ENCODE results near the gene GUCA1A. TPM values are rescaled to one million over a fixed set of nuclear protein-coding genes. Genes with fewer than 3 reads are reported as not detected.
"Not testable (repeated sequence)": the region's sequence is repeated elsewhere in the genome, so short reads cannot be mapped to it uniquely, and the experiment has no call there.

GUCA1A gene
- polyA plus RNA-seq, 1 experiment: 0.20 TPM

GRCh38 chr6:42142118-42142835, 30.9 kb upstream of the GUCA1A start, which contains the start of gene C6orf132:
Gene C6orf132, minus strand, starts transcription at chr6:42142620. Its CDS starts 176 bp downstream, at chr6:42142444.
- Histone ChIP-seq H3K4me3 (ENCODE audit: low read depth, low read length) (peak within 1 kb of the TSS; percentile 49), H3K27me3 (ENCODE audit: control insufficient read depth, insufficient read depth, low read length) (no peaks in the 10 kb centered on the region), H3K36me3 (ENCODE audit: control insufficient read depth, insufficient read depth, low read length) (no peaks in the 10 kb centered on the region)
- peak; percentile 24; the same call in 1 of the 2 replicates for TF ChIP-seq CTCF (IDR thresholded peaks at IDR 0.05; ENCODE audit: insufficient read depth, low read depth, low read length)
- ChIA-PET CTCF (no interaction called here), POLR2A (no interaction called here)
- no peak for DNase-seq (ENCODE audit: low read depth)

GRCh38 chr6:42147138-42147562, 26.0 kb upstream of the GUCA1A start:
- CTCF ChIA-PET: no interaction called here
- TF ChIP-seq CTCF (IDR thresholded peaks at IDR 0.05; ENCODE audit: insufficient read depth, low read depth, low read length): no peak
- no peak overlapping the region for H3K4me3 ChIP-seq (ENCODE audit: low read depth, low read length)
- H3K27me3 ChIP-seq (ENCODE audit: control insufficient read depth, insufficient read depth, low read length): no peaks in the 10 kb centered on the region
- no peak for DNase-seq (ENCODE audit: low read depth)
- POLR2A ChIA-PET: no interaction called here
- no peaks in the 10 kb centered on the region for H3K36me3 ChIP-seq (ENCODE audit: control insufficient read depth, insufficient read depth, low read length)

- TF ChIP-seq CTCF (IDR thresholded peaks at IDR 0.05; ENCODE audit: insufficient read depth, low read depth, low read length): no peak
- no peaks in the 10 kb centered on the region for H3K36me3 ChIP-seq (ENCODE audit: control insufficient read depth, insufficient read depth, low read length)
- CTCF ChIA-PET: interaction anchor here (0.8 to 1.0 kb wide), 2 partner anchors 19 to 44 kb away, joined by 3 read pairs; no protein-coding TSS in a partner anchor
- POLR2A ChIA-PET: no interaction called here
- no peak for DNase-seq (ENCODE audit: low read depth)
- no peaks in the 10 kb centered on the region for H3K27me3 ChIP-seq (ENCODE audit: control insufficient read depth, insufficient read depth, low read length)
- no peak overlapping the region for H3K4me3 ChIP-seq (ENCODE audit: low read depth, low read length)
Observed at GRCh38 chr6:42148058-42148457, 25.1 kb upstream of the GUCA1A start.

GRCh38 chr6:42150254-42150653, 22.9 kb upstream of the GUCA1A start:
- peaks cover 5% of the 10 kb centered on the region for H3K27me3 ChIP-seq (ENCODE audit: control insufficient read depth, insufficient read depth, low read length)
- H3K36me3 ChIP-seq (ENCODE audit: control insufficient read depth, insufficient read depth, low read length): no peaks in the 10 kb centered on the region
- ChIA-PET CTCF (interaction anchor here (1.1 to 1.3 kb wide), 2 partner anchors 32 to 74 kb away, joined by 3 read pairs; no protein-coding TSS in a partner anchor), POLR2A (no interaction called here)
- no peak for DNase-seq (ENCODE audit: low read depth)
- TF ChIP-seq CTCF (IDR thresholded peaks at IDR 0.05; ENCODE audit: insufficient read depth, low read depth, low read length): no peak
- H3K4me3 ChIP-seq (ENCODE audit: low read depth, low read length): no peak overlapping the region

GRCh38 chr6:42152024-42152423, 21.1 kb upstream of the GUCA1A start:
- POLR2A ChIA-PET: no interaction called here
- CTCF ChIA-PET: no interaction called here
- peaks cover 5% of the 10 kb centered on the region for H3K27me3 ChIP-seq (ENCODE audit: control insufficient read depth, insufficient read depth, low read length)
- TF ChIP-seq CTCF (IDR thresholded peaks at IDR 0.05; ENCODE audit: insufficient read depth, low read depth, low read length): no peak
- no peak overlapping the region for H3K4me3 ChIP-seq (ENCODE audit: low read depth, low read length)
- DNase-seq (ENCODE audit: low read depth): no peak
- no peaks in the 10 kb centered on the region for H3K36me3 ChIP-seq (ENCODE audit: control insufficient read depth, insufficient read depth, low read length)

- H3K27me3 ChIP-seq (ENCODE audit: control insufficient read depth, insufficient read depth, low read length); POLR2A ChIA-PET; CTCF ChIA-PET; H3K4me3 ChIP-seq (ENCODE audit: low read depth, low read length); DNase-seq (ENCODE audit: low read depth); H3K36me3 ChIP-seq (ENCODE audit: control insufficient read depth, insufficient read depth, low read length): not testable (repeated sequence)
Observed at GRCh38 chr6:42152528-42153213, 20.5 kb upstream of the GUCA1A start.
